Stimulated activated CD4-positive, alpha-beta T cell treated with anti-CD3 and anti-CD28 coated beads, Interleukin-12 subunit alpha, Interleukin-12 subunit beta, amount 100 ng/mL, for 24 hours (primary cell): ENCODE data around the gene DNAI1.
"Not testable (repeated sequence)": the region's sequence is repeated elsewhere in the genome, so short reads cannot be mapped to it uniquely, and the experiment has no call there.

ENCODE experiments used
- DNase-seq, 2 experiments: peaks; one replicate each; pipeline ENCODE4 v3.0.0-alpha.2; 2020; ENCODE audit warnings: low read depth in 2 of 2

DNAI1 gene

DNA sequence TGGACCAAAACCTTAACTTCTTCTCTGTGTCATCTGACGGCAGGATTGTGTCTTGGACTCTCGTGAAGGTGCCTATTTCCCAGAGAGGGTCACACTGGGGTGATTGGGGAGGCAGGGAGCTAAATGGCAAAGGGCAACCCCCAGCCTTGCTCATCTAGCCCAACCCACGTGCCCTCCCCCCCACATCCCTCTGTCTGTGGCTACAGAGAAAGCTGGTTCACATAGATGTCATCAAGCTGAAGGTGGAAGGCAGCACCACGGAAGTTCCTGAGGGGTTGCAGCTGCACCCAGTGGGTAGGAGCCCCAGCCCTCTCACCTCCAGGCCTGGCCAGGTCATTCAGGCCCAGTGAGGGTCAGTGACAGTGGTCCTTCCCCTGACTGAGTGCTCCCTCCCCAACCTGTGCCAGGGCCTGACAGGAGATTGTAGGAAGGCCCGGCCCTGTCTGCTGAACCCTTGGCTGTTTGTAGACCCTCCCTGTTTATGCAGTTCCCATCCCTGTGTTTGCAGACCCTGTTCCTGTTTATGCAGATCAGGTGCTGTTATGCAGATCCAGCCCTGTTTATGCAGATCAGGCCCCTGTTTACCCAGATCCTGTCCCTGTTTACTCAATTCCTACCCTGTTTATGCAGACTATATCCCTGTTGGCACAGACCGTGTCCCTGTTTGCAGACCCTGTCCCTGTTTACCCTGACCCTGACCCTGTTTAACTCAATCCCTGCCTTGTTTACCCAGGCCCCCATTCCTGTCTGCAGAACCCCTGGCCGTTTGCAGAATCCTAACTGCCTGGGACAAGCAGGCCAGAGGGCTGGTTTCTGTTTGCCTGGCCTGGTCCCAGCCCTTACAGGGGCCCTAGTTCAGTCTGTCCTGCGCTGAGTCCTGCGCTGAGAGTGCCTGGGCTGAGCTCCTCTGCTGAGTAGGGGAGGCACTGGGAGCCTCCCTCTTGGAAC is 53.8 kb downstream of the DNAI1 start:
- no peak for DNase-seq

DNA sequence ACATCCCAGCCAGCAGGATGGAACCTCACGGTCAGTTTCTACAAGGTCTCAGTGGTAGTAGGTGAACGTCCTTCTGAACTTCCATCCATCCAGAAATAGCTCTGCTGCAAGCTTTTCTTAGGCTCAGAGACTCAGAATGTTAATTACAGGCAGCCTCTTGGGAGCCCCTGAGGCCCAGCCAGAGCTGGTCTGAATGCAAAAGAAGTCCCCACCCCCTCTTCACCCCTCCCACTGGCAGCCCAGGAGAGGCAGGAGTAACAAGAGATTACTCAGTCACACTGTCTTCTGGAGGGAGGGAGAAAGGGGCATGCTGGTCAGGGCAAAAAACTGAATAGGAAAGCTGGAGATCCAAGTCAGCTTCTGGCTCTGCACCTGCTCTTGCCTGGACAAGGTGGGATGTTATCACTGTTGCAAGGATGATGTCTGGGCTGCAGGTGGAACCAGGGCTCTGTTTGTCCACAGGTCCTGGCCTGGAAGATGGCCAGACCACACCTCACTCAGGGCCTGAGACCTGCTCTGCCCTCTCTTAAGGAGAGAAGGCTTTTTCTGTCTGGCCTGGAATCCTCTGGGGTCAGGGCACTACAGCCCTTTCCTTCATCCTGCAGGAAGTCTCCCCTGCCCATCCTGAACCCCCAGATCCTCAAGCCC is 55.1 kb downstream of the DNAI1 start:
- DNase-seq, result no peak

DNA sequence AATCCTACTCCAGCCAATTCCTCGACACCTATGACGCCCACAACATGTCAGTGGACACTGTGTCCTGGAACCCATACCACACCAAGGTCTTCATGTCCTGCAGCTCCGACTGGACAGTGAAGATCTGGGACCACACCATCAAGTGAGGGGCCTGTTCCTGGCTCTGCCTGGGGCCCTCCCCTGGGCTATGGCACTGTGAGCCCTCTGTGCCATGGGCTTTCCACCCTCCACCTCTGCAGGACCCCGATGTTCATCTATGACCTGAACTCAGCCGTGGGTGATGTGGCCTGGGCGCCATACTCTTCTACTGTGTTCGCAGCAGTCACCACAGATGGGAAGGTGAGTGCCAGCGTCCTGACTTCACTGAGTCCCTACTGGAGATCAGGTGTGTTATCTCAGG is 55.8 kb downstream of the DNAI1 start:
- DNase-seq, result no peak

DNA sequence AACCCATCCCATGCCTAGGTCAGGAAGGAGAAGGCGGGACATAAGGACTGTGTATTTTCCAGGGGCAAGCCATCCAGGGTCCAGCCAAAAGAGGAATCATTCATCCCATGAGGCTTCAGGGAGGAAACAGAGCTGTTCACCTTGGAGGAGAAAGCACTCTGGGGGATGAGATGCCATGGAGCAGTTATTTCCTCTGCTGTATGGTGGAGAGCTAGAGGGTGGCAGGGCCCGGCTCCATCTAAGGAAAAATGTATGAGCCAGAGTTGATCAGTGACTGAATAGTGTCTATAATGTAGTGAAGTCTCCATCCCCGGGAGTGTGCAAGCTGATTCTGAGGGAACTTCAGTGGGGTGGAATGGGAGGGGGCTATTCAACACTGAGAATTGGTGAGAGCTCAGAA is 56.2 kb downstream of the DNAI1 start:
- no peak for DNase-seq

DNA sequence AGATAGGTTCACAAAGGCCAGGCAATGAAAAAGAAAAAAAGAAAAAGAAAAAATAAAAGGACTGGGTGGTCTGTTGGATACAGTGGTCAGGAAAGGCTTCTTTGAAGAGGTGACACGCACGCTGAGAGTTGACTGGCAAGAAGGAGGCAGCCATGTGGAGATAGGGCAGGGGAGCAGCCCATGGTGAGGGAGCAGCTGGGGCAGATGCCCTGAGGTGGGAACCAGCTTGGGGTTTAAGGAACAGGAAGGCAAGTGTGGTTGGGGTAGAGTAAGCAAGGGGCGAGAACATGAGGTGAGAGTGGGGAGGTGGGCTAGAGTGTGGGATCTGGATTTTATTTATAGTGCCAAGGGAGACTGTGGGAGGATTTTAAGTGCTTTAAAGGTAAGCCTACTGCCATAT is 57.4 kb downstream of the DNAI1 start:
- no peak for DNase-seq

DNA sequence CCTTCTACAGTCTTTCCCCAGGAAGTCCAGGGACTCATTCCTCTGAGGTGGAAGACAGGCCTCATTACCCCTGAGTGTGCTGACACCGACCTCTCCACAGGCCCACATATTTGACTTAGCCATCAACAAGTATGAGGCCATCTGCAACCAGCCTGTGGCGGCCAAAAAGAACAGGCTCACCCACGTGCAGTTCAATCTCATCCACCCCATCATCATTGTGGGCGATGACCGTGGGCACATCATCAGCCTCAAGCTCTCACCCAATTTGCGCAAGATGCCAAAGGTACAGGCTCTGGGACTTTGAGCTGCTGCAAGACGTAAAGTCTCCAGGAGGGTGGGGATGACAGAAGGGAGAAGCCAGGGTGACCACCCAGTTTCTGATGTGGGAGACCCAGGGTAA is 58.6 kb downstream of the DNAI1 start:
- no peak for DNase-seq

DNA sequence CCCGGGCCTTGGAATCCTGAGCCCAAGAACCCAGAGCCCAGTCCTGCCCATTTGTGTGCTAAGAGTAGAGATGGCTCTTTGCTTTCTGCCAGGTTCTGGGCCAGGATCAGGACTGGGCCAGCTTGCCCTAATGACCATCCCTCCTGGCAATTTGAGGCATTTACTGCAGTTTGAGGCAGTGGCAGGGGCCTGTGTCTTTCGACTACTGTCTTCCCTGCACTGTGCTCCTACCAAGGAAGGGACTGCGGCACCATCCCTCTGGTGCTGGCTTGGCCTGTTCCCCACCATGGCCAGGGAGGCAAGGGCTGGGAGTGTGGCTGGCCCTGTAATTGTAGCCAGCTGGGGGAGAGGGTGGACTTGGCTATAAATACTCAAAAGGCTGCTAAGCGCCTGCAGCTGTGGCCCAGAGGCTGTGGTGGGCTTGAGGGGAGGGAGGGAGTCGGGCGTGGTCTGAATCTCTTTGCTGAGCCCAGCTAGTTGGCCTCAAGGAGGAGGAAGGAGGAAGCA is 59.6 kb downstream of the DNAI1 start:
- DNase-seq, result no peak

DNA sequence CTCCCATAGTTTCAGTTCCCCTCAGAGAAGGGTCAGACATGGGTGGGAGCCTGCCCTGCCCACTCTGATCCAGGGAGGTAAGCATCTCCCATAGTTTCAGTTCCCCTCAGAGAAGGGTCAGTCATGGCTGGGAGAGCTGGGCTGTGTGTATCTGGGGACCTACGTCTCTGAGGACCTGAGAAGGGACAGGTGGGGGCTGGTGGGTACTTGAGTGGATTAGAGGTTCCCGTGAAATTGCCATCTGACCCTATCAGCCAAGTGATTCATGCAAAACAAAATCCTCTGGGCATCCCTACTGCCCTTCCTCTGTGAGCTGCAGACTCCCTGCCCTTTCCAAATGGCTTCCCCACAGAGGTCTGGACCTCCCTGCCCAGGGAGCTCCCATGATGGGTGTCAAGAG is 60.3 kb downstream of the DNAI1 start:
- no peak for DNase-seq

DNA sequence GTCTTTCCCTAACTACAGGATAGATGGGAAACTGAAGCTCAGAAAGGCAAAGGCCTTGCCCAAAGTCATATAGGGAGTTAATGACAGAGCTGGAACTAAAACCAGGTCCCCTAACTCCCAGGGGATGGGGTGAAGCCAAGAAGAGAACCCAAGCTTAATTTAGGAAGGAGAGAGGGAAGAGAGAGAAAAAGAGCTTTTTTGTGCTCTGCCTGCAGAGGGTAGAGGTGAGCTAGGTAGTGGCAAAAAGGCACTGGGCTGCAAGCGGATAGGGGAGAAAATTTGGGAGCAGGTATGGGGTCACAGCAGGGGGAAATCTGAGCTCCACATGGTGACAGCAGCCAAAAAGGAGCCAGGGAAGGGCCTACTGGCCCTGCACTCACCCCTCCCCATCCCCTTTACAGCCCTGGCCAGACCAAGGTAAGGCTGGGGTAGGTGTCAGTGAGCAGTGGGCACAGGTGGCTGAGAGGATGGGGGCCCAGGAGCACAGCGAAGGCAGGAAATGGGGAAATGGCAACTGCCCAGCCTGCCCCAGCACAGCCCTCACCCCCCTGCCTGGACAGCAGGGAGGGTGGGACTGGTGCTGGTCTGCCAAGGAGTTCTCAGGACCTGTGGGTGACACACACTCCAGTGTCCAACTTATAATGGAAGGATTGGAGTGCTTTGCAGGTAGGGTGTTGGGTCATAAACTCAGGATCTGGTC is 60.9 kb downstream of the DNAI1 start:
- DNase-seq, result no peak

DNA sequence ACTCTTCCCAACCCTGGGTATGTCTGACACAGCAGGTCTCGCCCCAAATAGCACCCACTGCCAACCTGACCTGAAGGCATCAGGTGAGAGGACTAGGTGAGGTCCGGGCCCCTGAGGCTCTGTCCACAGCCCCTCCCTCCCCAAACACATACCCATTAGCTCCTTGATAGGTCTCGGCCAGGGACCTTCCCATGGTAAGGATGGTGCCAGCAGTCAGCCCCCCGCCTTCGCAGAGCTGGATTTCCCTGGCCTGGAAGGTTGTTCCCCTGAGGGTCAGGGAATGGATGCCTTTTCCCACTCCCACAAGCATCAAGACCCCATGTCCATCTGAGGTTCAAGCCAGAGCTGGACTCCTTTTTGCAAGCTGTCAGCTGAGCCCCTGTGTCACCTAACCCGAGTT is 61.5 kb downstream of the DNAI1 start:
- DNase-seq, result no peak

DNA sequence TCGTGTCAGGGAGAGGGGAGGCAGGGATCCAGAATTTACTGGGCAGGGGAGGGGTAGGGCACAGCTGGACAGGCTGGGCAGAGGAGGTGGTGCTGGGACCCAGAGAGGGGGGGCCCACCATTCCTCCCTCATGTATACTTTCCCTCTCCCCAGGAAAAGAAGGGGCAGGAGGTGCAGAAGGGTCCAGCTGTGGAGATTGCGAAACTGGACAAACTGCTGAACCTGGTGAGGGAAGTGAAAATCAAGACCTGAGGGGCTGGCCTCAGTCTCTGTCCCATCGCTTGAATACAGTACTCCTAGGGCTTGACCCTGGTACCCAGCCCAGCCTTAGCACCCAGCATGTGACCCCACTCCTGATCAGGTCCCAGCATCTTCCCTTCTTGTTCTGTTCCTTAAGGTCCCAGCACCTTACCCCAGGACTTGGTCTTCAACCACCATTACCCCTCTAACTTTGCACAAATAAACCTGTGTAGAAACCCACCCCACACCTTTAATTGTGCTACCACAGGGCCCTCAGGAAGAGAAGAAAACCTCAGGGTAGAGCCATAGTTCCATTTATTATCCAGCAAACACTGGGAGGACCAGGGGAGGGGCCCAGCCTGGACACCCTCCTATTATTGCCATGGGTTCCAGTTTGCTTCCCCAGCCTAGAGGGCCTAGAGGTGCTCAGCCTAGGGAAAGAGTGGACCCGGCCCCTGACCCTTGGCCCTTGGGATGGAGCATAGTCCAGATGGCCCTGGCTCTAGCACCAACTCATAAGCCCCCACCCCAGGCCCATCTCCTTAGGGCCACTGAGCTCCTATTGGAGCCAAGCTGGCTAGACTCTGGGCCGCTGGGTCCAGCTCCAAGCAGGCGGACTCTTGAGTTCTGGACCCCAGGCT is 62.1 kb downstream of the DNAI1 start:
- DNase-seq, result no peak

DNA sequence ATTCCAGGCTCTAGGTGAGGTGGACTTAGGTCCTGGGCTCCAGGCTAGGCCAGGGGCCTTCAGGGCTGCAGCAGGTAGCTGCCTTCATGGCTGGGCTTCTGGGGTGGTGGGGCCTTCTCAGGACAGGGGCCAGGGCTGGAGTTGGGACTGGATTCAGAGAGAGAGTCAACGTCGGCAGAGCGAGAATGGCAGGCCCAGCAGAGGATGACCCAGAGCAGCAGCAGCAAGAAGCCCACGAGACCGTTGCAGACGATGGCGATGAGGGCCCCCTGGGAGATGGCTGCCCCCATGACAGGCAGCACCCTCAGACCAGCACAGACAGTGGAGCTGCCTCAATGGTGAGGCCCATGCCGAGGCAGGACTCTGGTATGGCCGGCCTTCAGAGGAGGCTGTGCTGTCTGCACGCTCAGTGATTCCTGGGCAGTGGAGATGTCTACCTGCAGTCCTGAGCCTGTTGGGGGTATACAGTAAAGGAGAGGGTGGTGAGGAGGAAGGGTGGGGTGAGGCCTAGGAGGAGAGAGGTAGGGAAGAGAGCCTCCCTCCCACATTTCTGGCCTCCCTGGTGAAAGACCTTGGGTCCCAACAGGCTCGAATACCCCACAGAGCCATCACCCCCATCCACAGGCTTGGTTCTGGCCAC is 62.9 kb downstream of the DNAI1 start:
- DNase-seq, result no peak

DNA sequence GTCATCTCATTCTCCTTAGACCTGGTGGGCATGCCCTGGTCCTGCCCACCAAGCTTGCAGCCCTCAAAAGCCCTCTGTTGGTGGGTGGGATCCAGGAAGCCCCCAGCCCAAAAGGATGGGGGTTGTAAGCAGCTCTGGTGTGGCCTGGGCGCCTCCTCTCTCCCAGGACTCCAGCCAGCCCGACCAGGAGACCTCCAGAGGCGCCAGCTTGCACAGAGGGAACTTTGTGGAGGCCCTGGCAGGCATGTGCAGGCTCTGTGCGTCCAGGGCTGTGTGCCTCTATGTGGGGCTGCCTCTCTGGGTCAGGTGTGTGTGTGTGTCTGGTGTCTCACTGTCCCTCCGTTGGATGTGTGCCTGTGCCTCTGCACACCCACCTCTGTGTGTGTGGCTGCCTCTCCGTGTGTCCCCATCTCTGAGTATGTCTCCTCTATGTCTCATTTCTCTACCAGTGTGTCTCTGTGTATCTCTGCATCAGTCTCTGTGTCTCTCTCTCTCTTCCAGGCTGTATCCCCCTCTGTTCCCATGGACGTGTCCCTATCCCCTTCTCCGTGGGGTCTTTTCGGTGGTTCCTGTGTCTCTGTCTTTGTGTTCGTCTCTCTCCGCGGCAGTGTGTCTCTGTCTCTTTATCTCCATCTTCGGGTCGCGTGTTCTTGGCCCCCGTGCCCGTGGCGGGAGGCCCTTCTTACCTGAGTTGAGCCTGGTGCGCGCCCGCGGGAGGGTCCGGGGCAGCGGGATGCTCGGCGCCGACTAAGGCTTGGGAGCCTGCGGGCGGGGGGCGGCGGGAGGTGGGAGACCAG is 63.7 kb downstream of the DNAI1 start:
- no peak for DNase-seq

DNA sequence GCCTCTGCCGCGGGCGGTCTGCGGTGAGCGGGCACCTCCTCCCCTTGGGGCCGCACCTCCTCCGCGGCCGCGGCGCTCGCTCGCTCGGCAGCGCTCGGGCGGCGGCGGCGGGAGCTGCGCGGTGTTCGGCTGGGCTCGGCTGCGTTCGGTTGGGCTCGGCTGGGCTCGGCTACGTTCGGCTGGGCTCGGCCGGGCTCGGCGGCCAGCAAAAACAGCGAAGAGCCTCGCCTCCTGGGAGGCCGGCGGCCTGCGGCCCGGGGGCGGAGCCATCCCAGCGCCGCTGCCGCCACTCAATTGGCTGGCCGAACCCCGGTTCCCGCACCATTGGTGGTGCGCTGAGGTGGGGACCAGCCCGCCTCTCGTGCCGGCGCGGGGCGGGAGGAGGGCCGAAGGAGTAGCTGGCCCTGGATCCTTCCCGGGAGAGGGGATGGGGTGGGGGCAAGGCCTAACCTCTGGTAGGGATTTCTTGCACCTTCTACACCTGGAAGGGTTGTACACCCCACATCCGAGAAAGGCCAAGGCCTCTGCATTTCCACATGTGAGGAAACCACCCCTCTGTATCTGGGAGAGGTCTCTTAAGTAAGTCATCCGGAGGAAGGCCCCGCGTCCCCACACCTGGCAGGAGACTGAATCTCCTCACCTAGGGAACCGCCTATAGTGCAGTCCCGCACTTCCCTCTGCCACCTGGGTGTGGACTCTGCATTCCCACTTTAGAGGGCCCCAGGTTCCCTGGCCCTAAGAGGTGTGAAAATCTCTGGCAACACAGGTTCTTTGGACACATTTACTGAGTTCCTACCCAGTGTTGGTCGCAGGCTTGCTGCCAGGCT is 64.6 kb downstream of the DNAI1 start, which contains the start of gene ENHO:
TSS of gene ENHO (minus strand) at position 20 of the 827 bp plus-strand sequence. CDS start 1,295 bp downstream, outside the sequence.
- DNase-seq, result peak; percentile 80 to 84

DNA sequence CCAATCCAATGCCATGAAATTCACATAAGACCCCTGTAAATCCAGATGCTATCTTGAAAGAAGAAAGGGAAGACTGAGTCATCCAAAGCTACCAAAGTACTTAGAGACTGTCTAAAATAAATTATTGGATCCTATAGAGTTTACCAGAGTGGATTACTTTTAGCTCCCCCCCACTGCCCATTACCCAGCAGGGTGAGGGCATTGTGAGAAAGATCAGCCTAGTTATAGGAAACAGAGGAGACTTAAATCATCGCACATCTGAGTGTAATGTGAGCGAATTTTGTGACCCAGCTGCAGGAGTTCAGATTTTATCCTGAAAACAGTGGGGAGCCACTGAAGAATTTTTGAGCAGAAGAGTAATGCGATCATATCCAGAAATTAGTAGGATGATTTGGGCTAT is 65.7 kb downstream of the DNAI1 start:
- DNase-seq, result no peak

DNA sequence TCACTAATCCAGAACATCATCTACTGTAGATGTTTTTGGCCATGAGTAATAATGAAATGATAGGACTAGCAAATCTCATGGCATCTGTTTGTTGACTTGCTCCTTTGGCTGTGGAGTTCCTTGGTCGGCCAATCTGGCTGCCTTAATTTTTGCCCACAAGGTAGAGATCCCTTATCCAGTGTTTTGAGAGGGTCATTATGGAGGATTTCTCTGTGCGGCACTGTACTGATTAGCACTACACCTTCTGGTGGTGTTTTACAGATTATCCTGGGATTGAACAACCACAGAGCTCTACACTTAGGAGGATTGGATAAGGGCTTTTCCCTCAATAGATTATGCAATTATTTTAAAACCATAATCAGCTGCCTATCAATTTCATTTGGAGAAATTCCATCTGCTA is 67.4 kb downstream of the DNAI1 start:
- no peak for DNase-seq

DNA sequence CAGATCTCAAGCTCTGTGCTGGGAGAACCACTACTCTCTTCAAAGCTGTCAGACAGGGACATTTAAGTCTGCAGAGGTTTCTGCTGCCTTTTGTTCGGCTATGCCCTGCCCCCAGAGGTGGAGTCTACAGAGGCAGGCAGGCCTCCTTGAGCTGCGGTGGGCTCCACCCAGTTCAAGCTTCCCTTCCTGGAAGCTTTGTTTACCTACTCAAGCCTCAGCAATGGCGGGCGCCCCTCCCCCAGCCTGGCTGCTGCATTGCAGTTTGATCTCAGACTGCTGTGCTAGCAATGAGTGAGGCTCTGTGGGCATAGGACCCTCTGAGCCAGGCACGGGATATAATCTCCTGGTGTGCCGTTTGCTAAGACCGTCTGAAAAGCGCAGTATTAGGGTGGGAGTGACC is 73.4 kb downstream of the DNAI1 start:
- DNase-seq, result not testable (repeated sequence)

DNA sequence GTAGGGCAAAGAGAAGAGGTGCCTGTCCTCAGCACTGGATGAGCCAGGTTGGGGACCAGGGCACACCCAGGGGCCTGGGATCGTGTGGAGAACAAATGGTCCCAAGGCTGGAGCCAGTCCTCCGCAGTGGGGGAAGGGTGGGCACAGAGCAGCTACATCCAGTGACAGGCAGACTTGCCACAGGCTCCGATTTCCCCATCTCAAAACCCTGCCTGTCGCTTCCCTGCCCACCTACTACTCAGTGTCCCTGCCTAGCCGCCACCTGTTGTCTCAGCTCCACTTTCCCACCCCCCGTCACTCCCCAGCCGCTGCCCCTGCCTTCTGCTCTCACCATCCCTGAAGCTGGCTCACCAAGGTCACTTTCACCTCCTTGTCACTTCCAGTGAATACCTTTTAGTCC is 78.1 kb downstream of the DNAI1 start:
- DNase-seq, result no peak

DNA sequence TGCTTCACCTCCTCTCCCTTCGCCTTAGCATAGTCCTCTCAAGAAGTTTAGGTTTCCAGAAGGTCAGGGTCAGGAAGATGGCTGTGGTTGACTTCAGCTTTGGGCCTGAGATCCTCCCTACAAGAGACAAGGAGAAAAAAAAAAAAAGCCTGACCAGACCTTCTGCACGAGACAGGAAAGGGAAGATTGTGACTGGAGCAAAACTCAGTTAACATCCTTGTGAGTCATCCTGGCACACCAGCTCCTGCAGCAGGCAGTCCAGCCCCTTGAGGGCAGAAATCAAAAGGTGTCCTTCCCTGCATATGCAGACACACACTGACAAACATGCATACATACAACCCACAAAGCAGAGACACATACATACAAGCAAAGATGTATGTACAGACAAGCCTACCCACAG is 82.2 kb downstream of the DNAI1 start:
- DNase-seq, result no peak
